ENCODE data around the gene C20orf144. TPM values are rescaled to one million over a fixed set of nuclear protein-coding genes. Genes with fewer than 3 reads are reported as not detected.

Gene C20orf144
- total RNA-seq, 2 donors from 2014 or later: 0.23 to 0.43 TPM

- no peak for ATAC-seq
- Mint-ChIP-seq H3K27ac (no peak overlapping the region), H3K9me3 (no peaks in the 10 kb centered on the region), H3K36me3 (no peaks in the 10 kb centered on the region)
- no peak for DNase-seq (ENCODE audit: low spot score in 2 of 2)
Measured at GRCh38 chr20:33657704-33658095, 4.4 kb upstream of the C20orf144 start.

DNA sequence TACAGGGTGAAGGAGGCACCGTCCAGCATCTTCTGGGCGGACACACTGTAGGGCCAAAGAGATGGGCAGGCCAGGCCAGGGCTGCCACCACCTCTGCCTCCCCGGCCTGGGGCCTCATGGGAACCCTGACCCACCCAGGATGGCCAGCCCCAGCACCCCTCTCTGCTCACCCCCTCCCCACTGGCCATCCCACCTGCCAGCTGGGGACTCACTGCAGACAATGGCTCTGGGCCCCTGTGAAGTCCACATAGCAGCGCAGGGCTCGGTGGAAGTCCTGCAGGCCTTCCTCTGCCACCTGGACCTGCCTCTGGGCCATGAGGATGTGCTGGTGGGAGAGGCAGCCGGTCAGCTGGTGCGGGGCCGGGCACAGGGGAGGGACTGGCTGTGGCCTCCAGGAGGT is 3.6 kb upstream of the C20orf144 start:
- Mint-ChIP-seq H3K9me3 (no peaks in the 10 kb centered on the region), H3K36me3 (no peaks in the 10 kb centered on the region), H3K27ac (no peak overlapping the region)
- ATAC-seq: no peak
- DNase-seq (ENCODE audit: low spot score in 2 of 2): no peak

DNA sequence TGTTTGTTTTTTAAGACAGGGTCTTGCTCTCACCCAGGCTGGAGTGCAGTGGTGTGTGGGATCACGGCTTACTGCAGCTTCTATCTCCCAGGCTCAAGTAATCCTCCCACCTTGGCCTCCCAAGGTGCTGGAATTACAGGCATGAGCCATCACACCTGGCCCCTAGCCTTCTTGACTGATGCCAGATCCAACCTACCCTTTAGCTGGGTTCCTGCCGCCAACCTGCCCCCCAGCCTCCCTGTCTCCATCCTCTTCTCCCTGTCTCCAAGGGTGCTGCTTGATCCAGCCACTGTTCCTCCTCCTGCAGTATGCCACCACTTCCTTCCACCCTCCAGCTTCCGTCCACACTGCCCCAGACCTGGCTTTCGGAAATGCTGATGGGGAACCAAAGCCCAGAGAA is 3.2 kb upstream of the C20orf144 start:
- Mint-ChIP-seq H3K27ac (no peak overlapping the region), H3K36me3 (no peaks in the 10 kb centered on the region), H3K9me3 (no peaks in the 10 kb centered on the region)
- no peak for ATAC-seq
- no peak for DNase-seq (ENCODE audit: low spot score in 2 of 2)

GRCh38 chr20:33659341-33660034 is 2.6 kb upstream of the C20orf144 start:
- Mint-ChIP-seq H3K9me3 (no peaks in the 10 kb centered on the region), H3K36me3 (peaks cover 0 to under 1% of the 10 kb centered on the region in 2 donors), H3K27ac (no peak overlapping the region)
- ATAC-seq (no peak), DNase-seq (ENCODE audit: low spot score in 2 of 2) (no peak)

DNA sequence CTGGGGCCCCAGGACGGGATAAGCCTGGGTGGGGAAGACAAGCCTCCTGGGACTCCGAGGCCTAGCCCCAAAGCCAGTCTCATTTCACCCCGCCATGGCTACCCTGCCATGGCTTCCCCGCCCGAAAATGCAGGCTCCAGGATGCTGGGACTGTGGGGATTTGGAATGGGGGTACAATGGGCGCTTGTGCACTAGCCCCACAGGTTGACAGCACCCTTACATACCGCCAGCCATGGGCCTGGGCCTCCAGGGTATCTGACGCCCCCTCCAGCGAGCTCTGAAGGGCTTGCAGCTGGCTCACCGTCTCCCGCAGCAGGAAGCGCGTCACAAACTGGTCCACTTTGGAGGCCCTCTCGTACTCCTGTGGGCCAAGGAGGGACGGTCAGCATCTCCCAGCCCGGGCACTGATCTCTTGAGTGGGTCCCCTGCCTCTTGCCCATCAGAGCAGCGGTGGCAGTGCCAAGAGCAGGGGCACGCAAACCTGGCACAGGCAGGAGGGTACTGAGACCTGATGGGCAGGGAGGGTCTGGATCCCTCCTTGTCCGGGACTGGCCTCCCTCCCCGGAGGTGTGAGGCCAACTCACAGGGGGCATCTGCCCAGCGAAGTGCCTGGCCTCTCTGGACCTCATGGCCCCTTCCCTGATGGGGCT is 2.0 kb upstream of the C20orf144 start:
- ATAC-seq (no peak), DNase-seq (ENCODE audit: low spot score in 2 of 2) (no peak)
- no peak overlapping the region for H3K27ac Mint-ChIP-seq
- H3K36me3 Mint-ChIP-seq: peaks cover 0 to 5% of the 10 kb centered on the region in 2 donors
- no peaks in the 10 kb centered on the region for H3K9me3 Mint-ChIP-seq

DNA sequence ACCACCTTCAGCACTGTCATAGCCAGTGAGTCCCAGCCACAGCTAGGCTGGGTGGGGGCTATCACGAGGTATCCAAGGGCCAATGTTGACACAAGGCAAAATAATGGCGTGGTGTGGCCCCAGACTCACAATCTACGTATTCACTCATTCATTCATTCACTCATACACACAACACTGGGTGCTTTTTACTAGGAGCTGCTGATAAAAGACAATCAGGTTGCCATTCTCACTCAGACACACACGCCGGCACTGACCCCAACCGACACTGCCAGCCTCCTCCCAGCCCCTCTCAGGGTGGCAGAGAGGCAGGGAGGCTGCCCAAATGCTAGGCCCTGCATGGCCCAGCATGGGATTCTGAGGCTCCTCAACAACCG is 1.5 kb upstream of the C20orf144 start:
- H3K36me3 Mint-ChIP-seq: peaks cover 0 to 5% of the 10 kb centered on the region in 2 donors
- H3K9me3 Mint-ChIP-seq: no peaks in the 10 kb centered on the region
- ATAC-seq: no peak
- DNase-seq (ENCODE audit: low spot score in 2 of 2): no peak
- no peak overlapping the region for H3K27ac Mint-ChIP-seq

- Mint-ChIP-seq H3K36me3 (peaks cover 5 to 6% of the 10 kb centered on the region in 2 donors), H3K9me3 (no peaks in the 10 kb centered on the region), H3K27ac (peak overlapping the region; percentile 81 to 88)
- ATAC-seq (peak; percentile 67 to 74), DNase-seq (ENCODE audit: low spot score in 2 of 2) (peak; percentile 78 to 87)
Measured at GRCh38 chr20:33663161-33664084, 1.3 kb downstream of the C20orf144 start.

DNA sequence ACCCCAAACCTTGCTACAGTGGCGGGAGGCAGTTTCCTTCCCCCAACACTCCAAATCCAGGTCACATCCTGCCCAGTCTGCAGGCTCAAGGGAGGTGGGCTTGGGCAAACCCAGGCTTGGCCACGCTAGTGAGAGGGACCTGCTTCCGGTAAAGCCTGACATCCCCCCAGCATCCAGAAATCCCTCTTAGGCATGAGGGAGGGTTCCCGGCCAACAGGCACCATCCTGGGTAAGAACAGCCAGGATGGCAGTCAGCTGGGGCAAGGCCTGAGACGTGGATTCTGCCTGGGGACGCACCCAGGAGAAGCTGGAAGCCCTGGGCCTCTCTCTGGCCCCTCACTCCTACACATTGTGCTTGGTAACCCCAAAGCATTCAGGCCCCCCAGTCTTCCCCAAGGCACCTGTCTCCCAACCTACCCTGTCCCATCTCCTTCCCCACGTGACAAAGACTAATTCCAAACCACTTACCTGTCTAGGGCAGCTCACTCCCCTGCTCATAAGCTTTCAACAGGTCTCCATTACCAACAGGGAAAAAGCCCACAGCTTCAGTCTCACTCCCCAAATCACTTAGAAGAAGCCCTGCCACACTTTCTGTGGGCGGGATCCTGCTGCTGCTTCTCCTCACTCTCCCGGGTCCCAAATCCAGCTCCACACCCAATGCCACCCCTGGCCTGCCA is 2.1 kb downstream of the C20orf144 start:
- no peaks in the 10 kb centered on the region for H3K9me3 Mint-ChIP-seq
- peaks cover 5 to 6% of the 10 kb centered on the region in 2 donors for H3K36me3 Mint-ChIP-seq
- no peak for ATAC-seq
- DNase-seq (ENCODE audit: low spot score in 2 of 2): no peak
- peak overlapping the region; percentile 81 for H3K27ac Mint-ChIP-seq

- DNase-seq (ENCODE audit: low spot score in 2 of 2): no peak
- H3K36me3 Mint-ChIP-seq: peaks cover 5 to 6% of the 10 kb centered on the region in 2 donors
- H3K9me3 Mint-ChIP-seq: no peaks in the 10 kb centered on the region
- H3K27ac Mint-ChIP-seq: peak overlapping the region; percentile 81
- no peak for ATAC-seq
Measured at GRCh38 chr20:33664762-33665144, 2.6 kb downstream of the C20orf144 start.

GRCh38 chr20:33666293-33667244 is 4.4 kb downstream of the C20orf144 start, which contains the start of gene ACTL10:
ACTL10 (plus strand) TSS chr20:33666943; CDS start chr20:33667498, 555 bp downstream.
- H3K27ac Mint-ChIP-seq: peak within 1 kb of the TSS; percentile 92 to 93
- peak; percentile 62 to 63 for ATAC-seq
- peak; percentile 83 to 88 for DNase-seq (ENCODE audit: low spot score in 2 of 2)
- no peaks in the 10 kb centered on the region for H3K9me3 Mint-ChIP-seq
- H3K36me3 Mint-ChIP-seq: peaks cover 5 to 6% of the 10 kb centered on the region in 2 donors

- H3K27ac Mint-ChIP-seq: peak overlapping the region in 1 of 2 donors; percentile 92
- no peaks in the 10 kb centered on the region for H3K9me3 Mint-ChIP-seq
- ATAC-seq (peak; percentile 19 to 23), DNase-seq (ENCODE audit: low spot score in 2 of 2) (peak; percentile 48 to 67)
- H3K36me3 Mint-ChIP-seq: peaks cover 5 to 6% of the 10 kb centered on the region in 2 donors
Measured at GRCh38 chr20:33667245-33667675, 5.1 kb downstream of the C20orf144 start.

- DNase-seq (ENCODE audit: low spot score in 2 of 2): peak; percentile 85 to 87
- peak; percentile 56 to 64 for ATAC-seq
- peaks cover 5 to 6% of the 10 kb centered on the region in 2 donors for H3K36me3 Mint-ChIP-seq
- no peaks in the 10 kb centered on the region for H3K9me3 Mint-ChIP-seq
- H3K27ac Mint-ChIP-seq: peak overlapping the region in 1 of 2 donors; percentile 92
Measured at GRCh38 chr20:33667676-33668465, 5.7 kb downstream of the C20orf144 start.

- Mint-ChIP-seq H3K36me3 (peaks cover 5 to 6% of the 10 kb centered on the region in 2 donors), H3K27ac (peak overlapping the region in 1 of 2 donors; percentile 92)
Measured at GRCh38 chr20:33668466-33669155, 6.5 kb downstream of the C20orf144 start.

GRCh38 chr20:33669224-33669623 is 7.1 kb downstream of the C20orf144 start:
- ATAC-seq: no peak
- H3K9me3 Mint-ChIP-seq: no peaks in the 10 kb centered on the region
- DNase-seq (ENCODE audit: low spot score in 2 of 2): no peak
- H3K36me3 Mint-ChIP-seq: peaks cover 5 to 6% of the 10 kb centered on the region in 2 donors
- peak overlapping the region in 1 of 2 donors; percentile 15 for H3K27ac Mint-ChIP-seq

More at GRCh38 chr20:33668466-33669155, 6.5 kb downstream of the C20orf144 start:
- DNase-seq (ENCODE audit: low spot score in 2 of 2): no peak
- H3K9me3 Mint-ChIP-seq: no peaks in the 10 kb centered on the region
- no peak for ATAC-seq
